ENCODE results near the gene AGAP1.

- TF ChIP-seq CTCF (IDR thresholded peaks at IDR 0.05) = no peak
- TF ChIP-seq POLR2A (IDR thresholded peaks at IDR 0.05) = no peak
These were observed 676.8 kb downstream of the AGAP1 start for GRCh38 chr2:236170590-236171165.
